Astrocyte (in vitro differentiated cells and primary cell): ENCODE results near the gene ALK. TPM values are rescaled to one million over a fixed set of nuclear protein-coding genes. Genes with fewer than 3 reads are reported as not detected.

ENCODE experiments used
- DNase-seq: peaks from one replicate; pipeline ENCODE4 v3.0.0-alpha.2; 2010; ENCODE audit warnings: low read depth
- FAIRE-seq: peaks from 2 replicates; lab custom pipeline; 2011; peaks lifted over from hg19 to GRCh38; lab: Jason Lieb, UNC
- H2AFZ ChIP-seq: 2 replicates; pipeline ENCODE4 v1.6.0; 2012; ENCODE audit warnings: low read depth, low read length, inconsistent platforms
- H3K27ac ChIP-seq: 2 replicates; pipeline ENCODE4 v1.5.1; 2011; ENCODE audit warnings: low read depth, low read length, inconsistent platforms
- H3K27me3 ChIP-seq: 2 replicates; pipeline ENCODE4 v1.6.0; 2011; ENCODE audit warnings: low read length, inconsistent platforms; ENCODE audit not compliant: insufficient read depth
- H3K36me3 ChIP-seq: 2 replicates; pipeline ENCODE4 v1.5.1; 2011; ENCODE audit warnings: low read length, inconsistent platforms; ENCODE audit not compliant: insufficient read depth
- H3K4me1 ChIP-seq: 2 replicates; pipeline ENCODE4 v1.5.1; 2011; ENCODE audit warnings: low read length, inconsistent platforms; ENCODE audit not compliant: insufficient read depth
- H3K4me2 ChIP-seq: 2 replicates; pipeline ENCODE4 v1.6.0; 2012; ENCODE audit warnings: low read length, inconsistent platforms
- H3K4me3 ChIP-seq: 2 replicates; pipeline ENCODE4 v1.5.1; 2011; ENCODE audit warnings: low read depth, mild to moderate bottlenecking, low read length, inconsistent platforms; ENCODE audit not compliant: insufficient read depth
- H3K79me2 ChIP-seq: 2 replicates; pipeline ENCODE4 v1.6.0; 2012; ENCODE audit warnings: mild to moderate bottlenecking, low read length, inconsistent platforms; ENCODE audit not compliant: insufficient read depth
- H3K9ac ChIP-seq: 2 replicates; pipeline ENCODE4 v1.6.0; 2012; ENCODE audit warnings: mild to moderate bottlenecking, low read length, inconsistent platforms
- H3K9me3 ChIP-seq: 2 replicates; pipeline ENCODE4 v1.5.1; 2012; ENCODE audit warnings: low read depth, mild to moderate bottlenecking, low read length, inconsistent platforms; ENCODE audit not compliant: insufficient read depth
- H4K20me1 ChIP-seq: 2 replicates; pipeline ENCODE4 v1.6.0; 2012; ENCODE audit warnings: low read length, inconsistent platforms; ENCODE audit not compliant: insufficient read depth
- H3K27ac Mint-ChIP-seq: one replicate; pipeline ENCODE4 v1.8.0; 2021; ENCODE audit warnings: mild to moderate bottlenecking, mixed read lengths; ENCODE audit not compliant: unreplicated experiment
- H3K27me3 Mint-ChIP-seq: one replicate; pipeline ENCODE4 v1.8.0; 2021; ENCODE audit warnings: low read depth, mixed read lengths; ENCODE audit not compliant: unreplicated experiment
- H3K36me3 Mint-ChIP-seq: one replicate; pipeline ENCODE4 v1.8.0; 2021; ENCODE audit warnings: low read depth, mixed read lengths; ENCODE audit not compliant: unreplicated experiment
- H3K4me1 Mint-ChIP-seq: one replicate; pipeline ENCODE4 v1.8.0; 2021; ENCODE audit warnings: low read depth, mixed read lengths; ENCODE audit not compliant: unreplicated experiment
- H3K4me3 Mint-ChIP-seq: one replicate; pipeline ENCODE4 v1.8.0; 2021; ENCODE audit warnings: mild to moderate bottlenecking, moderate library complexity, mixed read lengths; ENCODE audit not compliant: unreplicated experiment
- H3K9me3 Mint-ChIP-seq: one replicate; pipeline ENCODE4 v1.8.0; 2021; ENCODE audit warnings: mild to moderate bottlenecking, mixed read lengths; ENCODE audit not compliant: unreplicated experiment
- EZH2 ChIP-seq: IDR thresholded peaks from 2 replicates; pipeline ENCODE4 v1.6.1; 2012; ENCODE audit warnings: mild to moderate bottlenecking, low read length, inconsistent platforms; ENCODE audit not compliant: insufficient read depth
- total RNA-seq: library from RNA; stranded (reverse); gene quantifications from 2 replicates; pipeline ENCODE4 v1.2.1, GENCODE V29; 2021
- TF ChIP-seq, protein P1 (sequence below): IDR thresholded peaks from 2 replicates; pipeline ENCODE4 v1.5.1; 2011; ENCODE audit warnings: low read depth, mild to moderate bottlenecking, inconsistent platforms, low read length, moderate library complexity; ENCODE audit not compliant: insufficient read depth

ALK gene
- total RNA-seq, 1 donor from 2014 or later: 0.16 TPM

DNA sequence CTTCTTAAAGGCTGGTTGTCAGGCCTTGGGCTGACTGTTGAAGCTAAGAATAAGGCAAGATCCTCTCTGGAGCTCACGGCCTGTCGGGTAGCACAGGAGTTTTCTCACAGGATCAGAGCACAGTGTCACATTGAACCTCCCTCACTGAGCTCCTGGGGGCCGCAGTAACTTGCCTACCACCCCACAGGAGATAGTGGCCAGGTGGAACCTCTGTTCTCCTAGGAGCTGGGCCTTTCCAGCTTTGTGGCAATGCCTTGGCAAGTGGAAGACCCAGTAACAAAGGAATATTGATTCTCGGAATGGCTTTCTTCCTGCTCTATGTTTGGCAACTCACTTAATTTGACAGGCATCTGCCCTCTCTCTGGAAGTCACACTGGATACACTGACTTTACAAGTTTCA is 1.2 kb upstream of the ALK start:
- no peaks in the 10 kb centered on the region for H3K36me3 ChIP-seq
- Mint-ChIP-seq H3K36me3 (no peaks in the 10 kb centered on the region), H3K4me3 (no peak overlapping the region), H3K9me3 (peaks cover 2% of the 10 kb centered on the region), H3K27ac (no peak overlapping the region), H3K4me1 (peaks cover 2% of the 10 kb centered on the region), H3K27me3 (peaks cover 41% of the 10 kb centered on the region)
- H3K4me3 ChIP-seq: no peak overlapping the region
- DNase-seq (no peak), FAIRE-seq (no peak)
- no peaks in the 10 kb centered on the region for H3K79me2 ChIP-seq
- peaks cover 28% of the 10 kb centered on the region for H3K27me3 ChIP-seq
- H3K4me2 ChIP-seq: no peak overlapping the region
- H3K9ac ChIP-seq: no peak overlapping the region
- H3K27ac ChIP-seq: no peak overlapping the region
- no peaks in the 10 kb centered on the region for H3K9me3 ChIP-seq
- no peak overlapping the region for H2AFZ ChIP-seq
- H4K20me1 ChIP-seq: no peaks in the 10 kb centered on the region
- TF ChIP-seq, protein P1, sequence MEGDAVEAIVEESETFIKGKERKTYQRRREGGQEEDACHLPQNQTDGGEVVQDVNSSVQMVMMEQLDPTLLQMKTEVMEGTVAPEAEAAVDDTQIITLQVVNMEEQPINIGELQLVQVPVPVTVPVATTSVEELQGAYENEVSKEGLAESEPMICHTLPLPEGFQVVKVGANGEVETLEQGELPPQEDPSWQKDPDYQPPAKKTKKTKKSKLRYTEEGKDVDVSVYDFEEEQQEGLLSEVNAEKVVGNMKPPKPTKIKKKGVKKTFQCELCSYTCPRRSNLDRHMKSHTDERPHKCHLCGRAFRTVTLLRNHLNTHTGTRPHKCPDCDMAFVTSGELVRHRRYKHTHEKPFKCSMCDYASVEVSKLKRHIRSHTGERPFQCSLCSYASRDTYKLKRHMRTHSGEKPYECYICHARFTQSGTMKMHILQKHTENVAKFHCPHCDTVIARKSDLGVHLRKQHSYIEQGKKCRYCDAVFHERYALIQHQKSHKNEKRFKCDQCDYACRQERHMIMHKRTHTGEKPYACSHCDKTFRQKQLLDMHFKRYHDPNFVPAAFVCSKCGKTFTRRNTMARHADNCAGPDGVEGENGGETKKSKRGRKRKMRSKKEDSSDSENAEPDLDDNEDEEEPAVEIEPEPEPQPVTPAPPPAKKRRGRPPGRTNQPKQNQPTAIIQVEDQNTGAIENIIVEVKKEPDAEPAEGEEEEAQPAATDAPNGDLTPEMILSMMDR: no peak
- TF ChIP-seq EZH2: no peak
- H3K4me1 ChIP-seq: peaks cover 12% of the 10 kb centered on the region

DNA sequence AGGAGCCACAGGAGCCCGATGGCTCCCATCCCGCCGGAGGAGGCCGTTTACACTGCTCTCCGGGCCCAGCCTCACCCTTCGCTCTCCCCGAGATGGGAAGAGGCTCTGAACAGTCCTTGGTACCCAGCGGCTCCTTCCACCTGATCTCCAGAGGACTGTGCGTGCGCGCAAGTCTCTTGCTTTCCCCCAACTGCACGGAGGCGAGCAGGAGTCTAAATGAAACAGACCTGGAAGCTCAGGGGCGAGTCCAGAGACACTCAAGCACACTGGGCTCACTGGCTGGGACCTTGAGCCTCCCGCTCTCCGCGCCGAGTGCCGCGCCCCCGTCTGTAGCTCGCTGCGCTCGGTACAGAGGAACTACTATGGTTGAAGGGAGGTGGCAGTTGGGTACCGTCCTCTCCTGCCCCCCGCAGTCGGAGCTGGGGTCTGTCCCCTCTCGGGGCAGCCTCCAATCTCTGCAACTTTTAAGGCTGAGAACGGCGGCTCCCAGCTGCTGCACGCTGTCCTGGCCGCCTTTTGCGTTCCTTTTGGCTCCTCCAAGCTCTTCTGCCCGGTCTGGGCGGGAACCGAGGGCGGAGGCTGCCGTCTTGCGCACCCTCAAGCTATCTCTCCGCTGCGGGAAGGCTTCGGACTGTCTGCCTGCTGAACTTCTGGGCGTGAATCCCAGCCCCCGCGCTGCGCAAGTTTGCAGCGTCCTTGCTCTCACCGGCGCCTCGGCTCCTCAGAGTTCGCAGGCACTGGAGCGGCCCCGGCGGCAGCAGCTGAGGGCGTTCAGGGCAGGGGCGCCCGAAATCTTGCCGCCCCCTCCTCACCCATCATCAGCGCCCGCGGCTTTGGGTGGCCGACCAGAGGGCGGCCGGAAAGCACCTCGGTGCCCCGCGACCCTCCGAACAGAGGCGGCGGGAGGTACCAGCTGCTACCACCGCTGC is 491 bp downstream of the ALK start:
- Histone ChIP-seq H3K4me3 (peak overlapping the region; percentile 48), H3K27me3 (peaks cover 30% of the 10 kb centered on the region), H3K9me3 (no peaks in the 10 kb centered on the region), H3K27ac (no peak overlapping the region), H3K9ac (no peak overlapping the region), H3K36me3 (no peaks in the 10 kb centered on the region), H4K20me1 (no peaks in the 10 kb centered on the region), H3K4me1 (peaks cover 12% of the 10 kb centered on the region), H3K4me2 (peak overlapping the region; percentile 84), H2AFZ (peak overlapping the region; percentile 75), H3K79me2 (no peaks in the 10 kb centered on the region)
- H3K4me3 Mint-ChIP-seq: peak overlapping the region; percentile 77
- H3K4me1 Mint-ChIP-seq: peaks cover 2% of the 10 kb centered on the region
- no peak overlapping the region for H3K27ac Mint-ChIP-seq
- FAIRE-seq (no peak), DNase-seq (peak; percentile 13)
- H3K9me3 Mint-ChIP-seq: peaks cover 2% of the 10 kb centered on the region
- TF ChIP-seq, protein P1: no peak
- peak; percentile 69 for TF ChIP-seq EZH2
- peaks cover 51% of the 10 kb centered on the region for H3K27me3 Mint-ChIP-seq
- no peaks in the 10 kb centered on the region for H3K36me3 Mint-ChIP-seq
